Esophagus squamous epithelium (tissue), 5 donors: ENCODE data around the gene TMEM190. TPM values are rescaled to one million over a fixed set of nuclear protein-coding genes. Genes with fewer than 3 reads are reported as not detected.

Experiments
- DNase-seq: peaks from one replicate; lab custom pipeline; 2025; lab: John Stamatoyannopoulos, UW
- H3K27ac ChIP-seq, 4 donors: fragments of 200-600 bp; sonication (generic); one replicate each; pipeline ENCODE4 v1.5.1; 2016 to 2019; ENCODE audit warnings: mild to moderate bottlenecking in 1 of 4
- H3K27me3 ChIP-seq, 4 donors: fragments of 200-600 bp; sonication (generic); 1 replicate in 3 of 4; 2 replicates in 1 of 4; pipeline versions ENCODE4 v1.5.1 to v1.6.0; 2017 to 2021; ENCODE audit warnings: antibody characterized with exemption in 1 of 4
- H3K36me3 ChIP-seq, 3 donors: fragments of 200-600 bp; sonication (generic); one replicate each; pipeline ENCODE4 v1.5.1; 2016 to 2019
- H3K4me1 ChIP-seq, 3 donors: fragments of 200-600 bp; sonication (generic); one replicate each; pipeline ENCODE4 v1.5.1; 2017 to 2019
- H3K4me3 ChIP-seq, 4 donors: fragments of 200-600 bp; sonication (generic); 1 replicate in 3 of 4; 2 replicates in 1 of 4; pipeline ENCODE4 v1.5.1; 2016 to 2019; ENCODE audit warnings: mild to moderate bottlenecking in 2 of 4, moderate library complexity in 1 of 4
- H3K9me3 ChIP-seq, 3 donors: fragments of 200-600 bp; sonication (generic); one replicate each; pipeline ENCODE4 v1.5.1; 2016 to 2019
- CTCF ChIP-seq, 6 experiments: fragments of 450-650 bp in 4 of 6; fragments of 200-600 bp in 2 of 6; sonication (generic) in 2 of 6; IDR thresholded peaks; one replicate each; pipeline ENCODE4 v1.5.1; 2016 to 2019; ENCODE audit warnings: antibody characterized with exemption in 6 of 6, mild to moderate bottlenecking in 4 of 6, moderate library complexity in 4 of 6
- POLR2A ChIP-seq, 4 donors: fragments of 450-650 bp; IDR thresholded peaks; one replicate each; pipeline ENCODE4 v1.6.1; 2017; ENCODE audit warnings: antibody characterized with exemption in 4 of 4, mild to moderate bottlenecking in 4 of 4, moderate library complexity in 3 of 4
- WGBS, 2 donors: methylation state at CpG; one replicate each; pipeline ENCODE4 v1.1.5; 2018; 5-methylcytosine and 5-hydroxymethylcytosine counted together
- intact Hi-C: fragments of 100-400 bp; cut with DNase I; formaldehyde crosslinking; loops from one replicate; pipeline ENCODE4 v1.15.0; 2022
- total RNA-seq, 4 donors: library from RNA; depleted of rRNA; stranded (reverse); fragments of >200 nt; gene quantifications; one replicate each; pipeline ENCODE4 v1.1.0, GENCODE V29; 2016
- donor health status: DM: yes; HTN: yes; CAD: no.

TMEM190 gene
- total RNA-seq, 4 donors from 2014 or later, result not detected

- Histone ChIP-seq H3K27me3 (peaks cover 0 to 20% (median 6%) of the 10 kb centered on the region in 4 donors), H3K36me3 (peaks cover 3 to 43% (median 14%) of the 10 kb centered on the region in 3 donors), H3K4me1 (peaks cover 0 to 29% (median 3%) of the 10 kb centered on the region in 3 donors), H3K4me3 (no peak overlapping the region), H3K27ac (no peak overlapping the region), H3K9me3 (no peaks in the 10 kb centered on the region)
- intact Hi-C loops, result no loop called here
- TF ChIP-seq CTCF (IDR thresholded peaks at IDR 0.05) (no peak), POLR2A (IDR thresholded peaks at IDR 0.05) (no peak)
- DNase-seq, result no peak
- 56 to 82% methylated on average over 2 to 4 of the region's 41 CpGs for WGBS, 2 donors
Observed at GRCh38 chr19:55346725-55347441, 29.7 kb upstream of the TMEM190 start.

GRCh38 chr19:55347442-55348009 lies 29.1 kb upstream of the TMEM190 start:
- no peaks in the 10 kb centered on the region for H3K9me3 ChIP-seq
- peaks cover 0 to 29% (median 3%) of the 10 kb centered on the region in 3 donors for H3K4me1 ChIP-seq
- TF ChIP-seq POLR2A (IDR thresholded peaks at IDR 0.05) (no peak), CTCF (IDR thresholded peaks at IDR 0.05) (no peak)
- H3K27me3 ChIP-seq, result peaks cover 2 to 26% (median 12%) of the 10 kb centered on the region in 4 donors
- H3K36me3 ChIP-seq, result peaks cover under 1 to 36% (median 8%) of the 10 kb centered on the region in 3 donors
- intact Hi-C loops, result no loop called here
- H3K4me3 ChIP-seq, result no peak overlapping the region
- WGBS, 2 donors, result 60% methylated on average over 2 of the region's 10 CpGs; no CpG with 5 or more reads in 1 of the 2 donors
- H3K27ac ChIP-seq, result no peak overlapping the region
- no peak for DNase-seq

- Histone ChIP-seq H3K27ac (no peak overlapping the region), H3K9me3 (no peaks in the 10 kb centered on the region), H3K4me1 (peaks cover 1 to 39% (median 9%) of the 10 kb centered on the region in 3 donors), H3K4me3 (no peak overlapping the region), H3K36me3 (peaks cover 0 to 27% (median 6%) of the 10 kb centered on the region in 3 donors), H3K27me3 (peaks cover 10 to 36% (median 19%) of the 10 kb centered on the region in 4 donors)
- TF ChIP-seq POLR2A (IDR thresholded peaks at IDR 0.05) (no peak), CTCF (IDR thresholded peaks at IDR 0.05) (no peak)
- intact Hi-C loops, result no loop called here
- DNase-seq, result no peak
- 69 to 90% methylated on average over 4 to 11 of the region's 22 CpGs for WGBS, 2 donors
Observed at GRCh38 chr19:55348317-55349034, 28.1 kb upstream of the TMEM190 start.

GRCh38 chr19:55350620-55351315 lies 25.9 kb upstream of the TMEM190 start:
- peaks cover 10 to 58% (median 20%) of the 10 kb centered on the region in 4 donors for H3K27me3 ChIP-seq
- peaks cover 16 to 42% (median 25%) of the 10 kb centered on the region in 3 donors for H3K4me1 ChIP-seq
- no peak overlapping the region for H3K4me3 ChIP-seq
- no peak for TF ChIP-seq CTCF (IDR thresholded peaks at IDR 0.05)
- TF ChIP-seq POLR2A (IDR thresholded peaks at IDR 0.05), result no peak
- no peak overlapping the region for H3K27ac ChIP-seq
- no peak for DNase-seq
- H3K9me3 ChIP-seq, result no peaks in the 10 kb centered on the region
- H3K36me3 ChIP-seq, result peaks cover 0 to 20% (median 6%) of the 10 kb centered on the region in 3 donors
- WGBS, 2 donors, result 55% methylated on average over 8 to 9 of the region's 11 CpGs
- intact Hi-C loops, result no loop called here
